ENCODE data around the gene BMP8A.
"Not testable (repeated sequence)": the region's sequence is repeated elsewhere in the genome, so short reads cannot be mapped to it uniquely, and the experiment has no call there.

Gene BMP8A

DNA sequence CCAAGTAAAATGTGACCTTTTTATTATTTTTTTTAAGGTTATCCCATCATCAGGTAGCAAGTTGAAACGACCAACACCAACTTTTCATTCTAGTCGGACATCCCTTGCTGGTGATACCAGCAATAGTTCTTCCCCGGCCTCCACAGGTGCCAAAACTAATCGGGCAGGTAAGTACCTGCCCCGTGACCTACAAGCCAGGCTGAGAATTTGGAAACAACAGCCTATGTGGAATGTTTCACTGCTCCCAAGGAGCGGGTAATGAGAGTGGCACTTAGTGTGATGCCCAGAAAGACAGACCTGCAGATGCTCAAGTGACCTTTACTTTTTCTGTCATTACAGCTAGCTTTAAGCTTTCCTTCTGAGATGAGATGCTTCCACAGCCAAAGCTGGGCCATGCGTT lies 6.9 kb upstream of the BMP8A start:
- no peak for DNase-seq

DNA sequence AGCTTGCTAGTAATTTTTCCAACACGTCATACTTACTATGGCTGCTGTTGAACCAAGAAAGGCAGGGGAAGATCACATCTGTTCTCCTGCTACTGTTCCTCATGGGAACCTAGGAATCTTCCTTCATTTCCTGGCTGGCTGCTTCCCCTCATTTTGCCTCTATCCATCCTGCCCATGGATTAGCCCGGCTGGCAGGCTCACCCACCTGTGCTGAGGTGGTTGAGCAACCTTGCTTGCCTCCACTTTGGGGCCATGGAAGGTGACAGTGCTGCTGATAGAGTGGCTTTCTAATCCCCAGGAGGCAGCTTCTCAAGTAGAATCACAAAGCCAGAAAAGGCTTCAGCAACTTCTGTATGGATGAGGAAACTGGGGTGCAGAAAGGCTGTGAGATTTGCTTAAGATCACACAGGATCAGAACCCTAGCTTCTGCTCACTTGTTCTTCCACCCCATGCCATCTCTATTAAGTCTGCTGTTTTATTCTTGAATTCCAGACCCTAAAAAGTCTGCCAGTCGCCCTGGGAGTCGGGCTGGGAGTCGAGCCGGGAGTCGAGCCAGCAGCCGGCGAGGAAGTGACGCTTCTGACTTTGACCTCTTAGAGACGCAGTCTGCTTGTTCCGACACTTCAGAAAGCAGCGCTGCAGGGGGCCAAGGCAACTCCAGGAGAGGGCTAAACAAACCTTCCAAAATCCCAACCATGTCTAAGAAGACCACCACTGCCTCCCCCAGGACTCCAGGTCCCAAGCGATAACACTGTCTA lies 6.2 kb upstream of the BMP8A start:
- DNase-seq = no peak

DNA sequence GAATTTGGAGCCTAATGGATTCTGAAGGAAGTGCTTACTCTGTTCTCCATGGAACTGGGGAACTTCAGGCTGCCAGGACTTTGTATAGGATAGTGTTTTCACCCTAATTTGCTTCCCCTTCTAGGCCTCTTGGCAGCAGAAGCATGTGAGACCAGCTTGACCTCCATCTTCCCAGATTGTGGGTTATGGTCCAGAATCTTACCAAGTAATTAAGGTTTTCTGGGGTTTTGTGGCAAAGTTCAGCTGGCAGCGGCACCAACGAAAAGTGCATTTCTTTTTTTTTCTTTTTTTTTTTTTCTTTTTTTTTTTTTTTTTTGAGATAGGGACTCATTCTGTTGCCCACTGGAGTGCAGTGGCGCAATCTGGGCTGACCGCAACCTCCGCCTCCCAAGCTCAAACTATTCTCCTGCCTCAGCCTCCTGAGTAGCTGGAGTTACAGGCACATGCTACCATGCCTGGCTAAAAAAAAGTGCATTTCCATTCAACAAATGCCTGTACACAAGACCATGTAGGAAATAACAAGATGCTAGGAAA lies 3.4 kb upstream of the BMP8A start:
- no peak for DNase-seq

DNA sequence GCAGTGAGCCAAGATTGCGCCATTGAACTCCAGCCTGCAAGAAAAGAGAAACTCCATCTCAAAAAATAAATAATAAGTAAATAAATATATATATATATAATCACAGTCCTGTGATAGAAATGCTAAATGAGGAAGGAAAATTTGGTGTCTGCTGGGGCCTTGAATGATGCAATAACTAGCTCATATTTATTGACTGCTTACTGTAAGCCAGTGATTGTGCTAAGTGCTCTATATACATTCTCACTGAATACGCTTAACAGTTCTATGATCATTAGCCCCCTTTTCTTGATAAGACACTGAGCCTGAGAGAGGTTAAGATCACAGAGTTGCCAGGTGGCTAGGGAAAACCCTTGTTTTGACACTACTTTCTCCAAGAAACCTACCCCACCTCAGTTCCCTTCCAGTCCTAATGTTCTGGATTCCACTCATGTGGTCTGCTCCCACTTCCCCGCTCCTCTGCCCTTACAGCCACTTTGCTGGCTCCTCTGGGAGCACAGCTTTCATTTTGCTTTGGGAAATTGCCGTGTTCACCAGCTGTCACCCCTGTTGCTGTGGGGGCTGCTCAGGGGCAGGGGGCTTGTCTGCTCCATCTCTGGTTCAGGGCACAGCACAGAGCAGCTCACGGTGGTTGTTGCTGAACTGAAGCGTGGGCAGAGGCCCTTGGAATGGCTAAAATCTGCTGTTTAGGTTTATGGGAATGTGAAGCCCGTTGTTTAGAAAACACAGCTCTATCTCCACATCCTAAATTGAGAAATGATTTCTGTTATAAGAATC lies 2.5 kb upstream of the BMP8A start:
- DNase-seq = no peak

DNA sequence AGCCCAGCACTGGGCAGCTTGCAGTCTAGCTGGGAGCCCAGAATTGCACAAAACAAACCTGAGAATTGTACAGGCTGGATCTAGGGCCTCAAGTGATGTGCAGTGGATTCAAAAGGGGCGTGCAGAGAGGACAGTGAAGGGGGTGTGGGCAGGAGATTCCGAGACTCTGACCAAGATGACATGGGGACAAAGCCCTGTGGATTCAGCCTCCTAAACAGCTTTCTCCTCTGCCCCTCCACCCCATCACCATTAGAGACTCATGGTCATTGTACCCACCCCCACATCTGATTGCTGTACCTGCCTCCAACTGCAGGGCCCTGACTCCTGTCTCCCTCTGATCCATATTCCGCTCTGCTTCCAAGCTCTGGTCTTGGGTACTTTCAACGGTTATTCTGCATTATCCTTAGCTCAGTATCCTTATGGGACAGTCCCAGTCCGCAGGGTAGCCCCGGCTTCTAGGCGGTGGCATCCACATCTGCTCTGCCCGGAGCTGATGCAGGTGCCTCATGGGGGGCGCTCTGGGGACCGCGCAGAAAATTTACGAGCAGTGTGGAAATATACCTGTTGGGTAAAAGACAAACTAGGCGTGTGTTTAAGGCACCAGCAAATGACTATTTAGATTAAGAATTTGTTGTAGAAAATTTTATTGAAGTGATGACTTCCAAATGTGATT lies 1.7 kb upstream of the BMP8A start:
- DNase-seq = no peak

DNA sequence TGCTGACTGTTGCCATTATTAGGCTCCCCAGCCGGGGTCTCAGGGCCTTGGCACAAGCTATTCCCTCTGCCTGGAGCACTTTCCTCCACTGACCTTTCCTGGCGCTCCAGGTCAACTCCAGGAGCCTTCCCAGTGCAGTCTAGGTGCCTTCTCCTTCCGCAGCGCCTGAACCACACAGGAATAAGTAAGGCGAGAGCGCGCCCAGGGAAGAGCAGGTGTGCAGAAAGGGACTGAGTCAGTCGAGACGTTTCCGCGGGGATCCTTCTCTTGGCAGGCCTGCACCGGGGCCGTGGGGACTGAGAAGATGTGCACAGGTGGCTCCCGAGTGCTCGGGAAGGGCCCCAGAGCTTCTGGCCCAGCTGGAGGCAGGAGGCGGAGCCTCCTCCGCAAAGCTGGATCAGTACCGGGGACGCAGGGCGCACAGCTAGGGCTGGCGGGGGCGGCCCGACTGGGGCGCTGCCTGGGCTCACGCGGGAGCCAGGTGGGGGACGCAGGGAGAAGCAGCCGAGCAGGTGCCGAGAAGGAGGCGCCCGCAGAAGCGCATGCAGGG lies 765 bp upstream of the BMP8A start:
- peak; percentile 6 to 49 for DNase-seq

DNA sequence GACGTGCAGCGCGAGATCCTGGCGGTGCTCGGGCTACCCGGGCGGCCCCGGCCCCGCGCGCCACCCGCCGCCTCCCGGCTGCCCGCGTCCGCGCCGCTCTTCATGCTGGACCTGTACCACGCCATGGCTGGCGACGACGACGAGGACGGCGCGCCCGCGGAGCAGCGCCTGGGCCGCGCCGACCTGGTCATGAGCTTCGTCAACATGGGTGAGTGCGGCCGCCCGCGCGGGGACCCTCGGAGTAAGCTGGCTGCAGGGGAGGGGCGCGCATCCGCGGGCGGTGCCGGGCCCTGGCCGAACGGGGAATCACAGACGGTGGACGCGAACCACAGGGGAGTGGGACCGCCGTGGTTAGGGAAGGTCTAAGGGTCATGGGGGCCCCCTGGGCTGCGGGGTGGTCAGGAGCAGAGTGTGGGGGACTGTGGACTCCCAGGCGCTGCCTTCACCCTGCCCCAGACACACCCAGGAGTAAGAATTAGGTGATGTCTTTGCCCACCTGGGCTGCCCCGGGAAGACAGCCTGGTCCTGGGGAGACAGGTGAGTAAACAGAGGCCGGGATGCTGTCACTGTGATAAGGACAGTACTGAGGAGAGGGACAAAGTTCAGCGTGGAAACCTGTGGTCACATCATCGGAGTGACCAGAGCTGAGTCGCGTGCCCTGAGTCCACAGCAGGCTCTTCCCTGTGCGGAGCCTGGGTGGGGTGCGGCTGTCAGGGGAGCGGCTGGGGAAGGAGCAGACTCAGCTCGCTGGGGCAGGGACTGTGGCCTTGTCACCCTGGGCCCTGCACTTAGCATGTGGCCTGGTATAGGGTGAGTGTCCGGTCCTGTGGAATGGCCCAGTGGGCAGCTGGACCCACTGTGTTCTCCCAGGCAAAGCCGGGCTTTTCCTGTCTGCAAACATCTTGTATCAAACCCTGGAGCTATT lies 944 bp downstream of the BMP8A start:
- not testable (repeated sequence) for DNase-seq

DNA sequence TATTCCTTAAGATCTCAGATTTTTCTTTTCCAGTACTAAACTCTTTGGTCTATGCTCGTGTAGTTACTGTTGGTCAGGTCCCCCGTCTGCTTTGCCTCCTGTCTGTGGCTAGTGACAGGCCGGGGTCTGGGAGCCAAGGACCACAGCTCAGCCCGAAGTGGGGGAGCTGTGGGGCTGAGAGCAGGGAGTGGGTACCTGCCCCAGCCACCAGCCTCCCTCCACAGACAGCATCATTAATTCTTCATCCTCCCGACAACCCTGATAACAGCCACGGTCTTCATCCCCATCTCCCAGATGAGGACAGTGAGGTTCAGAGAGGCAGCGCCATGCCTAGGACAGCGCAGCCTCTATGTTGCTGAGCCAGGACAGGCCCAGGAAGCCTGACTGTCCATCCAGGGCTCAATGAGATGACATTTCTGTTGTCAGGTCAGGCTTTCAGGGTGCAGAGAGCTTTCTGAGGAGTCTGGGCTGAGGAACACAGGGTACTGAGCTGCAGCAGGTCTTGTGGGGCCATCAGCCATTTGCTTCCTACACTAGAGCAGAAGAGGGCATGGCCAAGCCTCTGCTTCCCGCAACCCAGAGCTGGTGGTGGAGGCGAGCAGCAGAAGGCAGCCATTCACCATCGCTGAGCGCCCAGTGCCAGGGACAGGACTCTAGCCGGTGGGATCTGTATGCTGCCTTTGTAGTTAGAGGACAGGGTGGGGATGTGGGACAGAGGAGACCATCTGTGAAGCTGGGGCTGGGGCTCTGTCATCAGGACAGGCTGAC lies 1.8 kb downstream of the BMP8A start:
- not testable (repeated sequence) for DNase-seq

DNA sequence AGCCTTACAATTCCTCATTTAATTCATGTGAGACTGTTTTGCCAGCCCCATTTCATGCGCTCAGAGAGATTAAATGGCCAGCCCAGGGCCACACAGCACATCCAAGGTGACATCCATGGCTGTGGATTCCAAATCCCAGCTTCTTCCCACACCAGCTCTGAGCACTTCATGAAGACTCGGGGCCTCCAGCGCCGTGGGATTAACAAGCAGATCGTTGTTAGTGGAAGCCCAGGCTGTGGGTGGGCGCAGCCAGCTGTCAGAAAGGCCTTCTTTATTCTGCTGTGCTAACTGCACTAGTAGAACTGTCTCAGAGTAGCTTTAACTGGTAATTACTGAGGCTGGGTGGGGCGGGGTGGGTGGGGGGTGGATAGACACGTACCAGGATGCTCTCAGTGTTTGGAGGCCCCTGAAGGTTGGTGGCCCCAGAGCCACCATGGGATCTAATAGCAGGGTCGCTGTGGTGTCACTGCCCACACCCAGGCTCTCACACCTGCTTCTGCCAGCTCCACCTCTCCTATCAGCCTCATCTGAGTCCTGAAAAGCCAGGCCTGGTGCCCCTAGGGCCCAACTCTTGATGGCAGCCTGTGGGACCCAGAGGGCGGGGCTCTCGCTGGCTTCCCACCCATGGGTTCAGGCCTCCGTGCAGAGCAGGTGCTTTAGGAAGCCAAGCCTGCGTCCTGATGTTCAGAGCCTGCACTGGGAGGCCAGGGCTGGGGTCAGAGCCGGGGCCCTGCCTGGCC lies 3.4 kb downstream of the BMP8A start:
- no peak for DNase-seq

DNA sequence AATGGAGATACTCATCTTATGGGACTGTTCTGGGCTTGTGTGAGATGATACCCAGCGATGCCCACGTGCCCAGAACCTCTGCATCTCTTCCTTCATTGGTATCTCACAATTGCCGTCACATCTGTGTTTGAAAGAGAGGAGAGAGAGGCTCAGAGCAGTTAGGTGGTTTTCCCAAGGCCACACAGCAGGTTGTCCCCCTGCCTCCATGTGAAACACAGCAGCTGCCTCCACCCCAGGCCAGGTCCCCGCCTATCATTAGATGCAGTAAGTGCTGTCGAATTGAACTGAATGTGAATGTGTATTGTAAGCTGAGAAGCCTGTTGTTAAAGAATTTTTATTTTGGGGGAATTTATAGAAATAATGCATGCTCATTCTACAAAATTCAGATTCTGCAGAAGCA lies 5.1 kb downstream of the BMP8A start:
- DNase-seq = not testable (repeated sequence)

DNA sequence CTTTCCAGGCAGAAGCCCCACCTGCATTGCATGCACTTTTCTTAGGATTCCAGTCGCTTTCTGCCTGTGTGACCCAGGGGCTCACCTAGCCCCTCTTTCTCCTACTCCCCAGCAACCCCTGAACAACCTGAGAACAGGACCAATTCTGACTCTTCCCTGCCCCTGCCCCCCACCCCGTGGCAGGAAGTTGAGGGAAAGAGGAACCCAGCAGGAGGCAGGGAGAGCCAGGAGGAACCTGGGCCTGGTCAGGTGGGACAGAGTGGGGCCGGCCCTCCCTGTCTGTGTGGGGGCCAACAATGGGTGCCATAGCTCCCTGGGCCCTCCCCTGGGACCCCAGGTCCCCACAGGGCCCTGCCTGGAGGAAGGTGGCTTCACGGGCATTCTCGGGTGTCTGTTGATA lies 6.1 kb downstream of the BMP8A start:
- DNase-seq = no peak

DNA sequence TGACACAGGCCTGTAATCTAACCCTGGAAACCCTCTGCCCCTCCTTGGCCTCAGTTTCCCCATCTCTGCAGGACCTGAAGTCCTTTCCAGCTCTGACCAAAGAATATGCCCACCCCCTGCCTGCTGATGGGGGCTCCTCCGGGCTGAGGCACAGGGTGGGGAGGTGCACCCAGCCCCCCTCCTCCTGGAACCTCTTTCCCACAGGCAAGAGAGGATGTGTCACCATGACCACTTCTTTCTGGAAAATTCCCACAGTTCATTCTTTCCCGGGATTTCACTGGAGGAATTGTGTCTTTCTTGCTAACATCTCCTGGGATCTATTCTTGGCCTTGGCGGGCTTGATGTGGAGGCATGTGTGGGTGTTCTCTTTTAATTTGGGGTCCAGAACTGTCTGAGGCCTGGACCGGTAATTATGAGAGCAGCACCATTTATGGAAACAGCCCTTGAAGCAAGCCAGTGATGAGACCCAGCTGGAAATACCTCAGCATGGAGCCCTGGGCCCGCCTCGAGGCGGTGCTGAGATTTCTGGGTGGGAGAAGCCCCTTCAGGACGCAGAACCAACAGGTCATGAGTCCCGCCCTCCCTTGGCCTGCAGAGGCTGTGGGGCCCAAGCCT lies 6.8 kb downstream of the BMP8A start:
- not testable (repeated sequence) for DNase-seq

DNA sequence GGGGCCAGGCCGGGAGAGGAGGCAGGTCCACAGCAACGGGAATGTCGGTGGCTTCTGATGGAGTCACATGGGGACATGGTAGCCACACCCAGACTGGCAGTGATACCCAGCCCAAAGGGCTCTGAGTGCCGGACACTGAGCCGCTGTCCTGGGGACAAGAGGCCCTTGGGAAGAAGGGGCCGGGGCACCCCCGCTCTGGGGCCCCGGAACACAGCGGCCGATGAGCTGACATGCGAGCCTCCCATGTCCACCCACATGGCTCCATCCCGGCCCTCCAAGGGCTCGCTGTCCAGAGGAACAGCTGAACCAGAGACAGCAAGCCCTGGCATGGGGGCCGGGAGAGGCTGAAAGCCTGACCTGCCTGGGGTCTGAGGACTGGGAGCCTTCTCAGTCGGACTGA lies 7.4 kb downstream of the BMP8A start:
- DNase-seq = not testable (repeated sequence)

DNA sequence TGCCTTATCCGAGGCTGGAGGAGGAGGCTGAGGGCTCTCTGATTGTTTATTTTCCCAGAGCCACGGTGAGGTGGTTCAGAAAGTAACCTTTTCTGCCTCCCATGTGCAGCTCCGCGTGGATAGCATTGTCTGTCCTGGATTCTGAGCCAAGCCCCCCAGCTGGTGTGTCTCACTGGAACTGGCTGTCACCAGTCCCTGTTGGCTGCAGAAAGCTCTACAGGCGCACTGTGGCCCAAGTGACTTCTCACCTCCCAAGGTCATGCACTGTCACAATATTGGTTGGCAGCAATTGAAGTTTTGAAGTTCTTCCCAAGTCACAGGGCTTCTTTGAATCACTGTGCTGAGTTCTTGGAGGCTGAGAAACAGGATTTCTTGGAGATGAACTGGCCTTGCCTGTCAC lies 8.2 kb downstream of the BMP8A start:
- DNase-seq = no peak

DNA sequence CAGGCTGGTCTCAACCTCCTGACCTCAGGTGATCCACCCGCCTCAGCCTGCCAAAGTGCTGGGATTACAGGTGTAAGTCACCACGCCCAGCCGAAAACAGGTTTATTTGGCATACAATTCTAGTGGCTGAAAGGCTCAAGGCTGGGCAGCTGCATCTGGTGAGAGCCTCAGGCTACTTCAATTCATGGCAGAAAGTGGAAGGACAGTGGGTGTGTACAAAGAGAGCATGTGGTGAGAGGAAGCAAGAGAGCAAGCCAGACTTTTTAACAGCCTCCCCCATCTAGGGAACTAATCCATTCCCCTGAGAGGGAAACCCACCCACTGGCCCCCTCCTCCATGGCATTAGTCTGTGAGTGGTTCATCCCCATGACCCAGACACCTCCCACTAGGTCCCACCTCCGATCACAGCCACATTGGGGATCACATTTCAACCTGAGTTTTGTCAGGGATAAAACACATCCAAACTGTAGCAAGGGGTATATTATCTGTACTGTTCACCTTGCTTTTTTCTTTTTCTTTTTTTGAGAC lies 9.5 kb downstream of the BMP8A start:
- no peak for DNase-seq

DNA sequence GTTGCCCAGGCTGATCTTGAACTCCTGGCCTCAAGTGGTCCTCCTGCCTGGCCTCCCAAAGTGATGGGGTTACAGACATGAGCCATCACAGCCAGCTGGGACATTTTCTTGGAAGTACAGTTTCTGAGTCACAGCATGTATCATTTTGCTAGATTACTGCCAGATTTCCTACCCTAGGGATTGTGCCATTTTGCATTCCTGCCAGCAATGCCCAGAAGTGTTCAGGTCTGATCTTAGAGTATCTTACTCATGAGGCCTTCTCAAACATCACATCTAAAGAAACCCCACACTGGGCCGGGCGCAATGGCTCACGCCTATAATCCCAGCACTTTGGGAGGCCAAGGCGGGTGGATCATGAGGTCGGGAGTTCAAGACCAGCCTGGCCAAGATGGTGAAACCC lies 10.2 kb downstream of the BMP8A start:
- DNase-seq = no peak

DNA sequence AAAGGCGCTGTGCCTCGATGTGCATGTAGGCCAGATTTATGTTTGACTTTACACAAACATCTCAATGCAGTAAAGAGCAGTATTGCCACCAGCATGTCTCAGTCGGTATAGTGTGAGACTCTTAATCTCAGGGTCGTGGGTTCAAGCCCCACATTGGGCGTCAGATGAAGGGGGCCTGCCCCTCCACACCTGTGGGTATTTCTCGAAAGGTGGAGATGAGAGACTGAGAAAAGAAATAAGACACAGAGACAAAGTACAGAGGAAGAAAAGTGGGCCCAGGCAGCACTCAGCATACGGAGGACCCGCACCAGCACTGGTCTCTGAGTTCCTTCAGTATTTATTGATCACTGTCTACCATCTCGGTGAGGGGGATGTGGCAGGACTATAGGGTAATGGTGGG lies 13.0 kb downstream of the BMP8A start:
- DNase-seq = not testable (repeated sequence)

DNA sequence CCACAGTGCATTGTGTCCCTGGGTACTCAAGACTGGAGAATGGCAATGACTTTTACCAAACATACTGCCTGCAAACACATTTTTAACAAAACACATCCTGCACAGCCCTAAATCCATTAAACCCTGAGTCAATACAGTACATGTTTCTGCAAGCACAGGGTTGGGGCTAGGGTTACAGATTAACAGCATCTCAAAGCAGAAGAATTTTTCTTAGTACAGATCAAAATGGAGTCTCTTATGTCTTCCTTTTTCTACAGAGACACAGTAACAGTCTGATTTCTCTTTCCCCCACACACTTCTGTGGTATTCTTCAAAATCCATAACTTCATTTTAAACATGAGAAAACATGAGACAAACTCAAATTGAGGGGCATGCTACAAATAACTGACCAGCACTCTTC lies 13.9 kb downstream of the BMP8A start:
- DNase-seq = no peak

DNA sequence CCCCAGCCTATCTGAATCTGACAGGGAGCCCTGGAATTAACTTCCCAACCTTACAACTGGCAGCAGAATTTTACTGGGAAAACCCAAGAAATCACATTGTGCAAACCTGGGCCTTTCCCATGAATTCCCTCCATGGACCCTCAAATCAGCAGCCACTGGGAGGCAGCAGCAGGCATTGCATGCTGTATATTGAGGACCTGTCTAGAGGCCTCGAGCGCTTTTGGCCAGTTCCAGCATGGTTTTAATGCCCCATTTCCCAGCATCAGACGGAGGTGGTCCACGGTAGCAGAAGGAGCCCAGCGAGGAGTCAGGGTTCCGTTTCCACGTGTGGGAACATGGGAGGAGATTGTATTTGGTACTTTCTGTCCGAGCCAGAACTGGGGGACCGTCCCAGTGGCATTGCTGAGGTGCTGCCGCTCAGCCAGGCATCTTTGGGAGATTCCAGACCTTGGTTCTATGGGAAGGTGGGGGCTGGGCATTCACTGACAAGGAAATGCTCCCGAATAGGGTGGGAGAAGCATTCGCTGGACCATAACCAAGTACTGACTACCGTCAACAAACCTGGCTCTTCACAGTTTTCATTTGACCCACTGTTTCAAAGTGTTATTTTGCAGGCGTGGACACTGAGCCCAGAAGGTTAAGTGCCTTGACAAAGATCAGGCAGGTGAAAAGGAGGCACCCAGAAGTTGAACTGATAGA lies 15.9 kb downstream of the BMP8A start:
- DNase-seq = no peak
